ENCODE results near the gene SELENOO. TPM values are rescaled to one million over a fixed set of nuclear protein-coding genes. Genes with fewer than 3 reads are reported as not detected.

Gene SELENOO
- total RNA-seq, 1 experiment from 2014 or later: 13.4 TPM

Other genes starting within 250 kb of the SELENOO start
- gene PIM3, start 240.2 kb upstream of the SELENOO start, total RNA-seq (2014; rRNA removed; shearing (Covaris generic)): 18.6 and 30.3 TPM in 2 replicates
- not detected in 2 replicates for gene IL17REL, start 188.2 kb upstream of the SELENOO start, total RNA-seq (2014; rRNA removed; shearing (Covaris generic))
- not detected in 2 replicates for gene TTLL8, start 142.7 kb upstream of the SELENOO start, total RNA-seq (2014; rRNA removed; shearing (Covaris generic))
- 1.4 and 3.3 TPM in 2 replicates for gene MLC1, start 115.6 kb upstream of the SELENOO start, total RNA-seq (2014; rRNA removed; shearing (Covaris generic))
- 1.8 and 2.9 TPM in 2 replicates for gene MOV10L1, start 111.0 kb upstream of the SELENOO start, total RNA-seq (2014; rRNA removed; shearing (Covaris generic))
- gene PANX2, start 30.3 kb upstream of the SELENOO start, total RNA-seq (2014; rRNA removed; shearing (Covaris generic)): 4.2 and 4.4 TPM in 2 replicates
- 13.7 and 17.2 TPM in 2 replicates for gene TRABD, start 15.1 kb upstream of the SELENOO start, total RNA-seq (2014; rRNA removed; shearing (Covaris generic))
- gene TUBGCP6, start 44.0 kb downstream of the SELENOO start, total RNA-seq (2014; rRNA removed; shearing (Covaris generic)): 4.9 and 5.0 TPM in 2 replicates
- 5.1 and 5.9 TPM in 2 replicates for gene HDAC10, start 50.3 kb downstream of the SELENOO start, total RNA-seq (2014; rRNA removed; shearing (Covaris generic))
- gene MAPK12, start 60.7 kb downstream of the SELENOO start, total RNA-seq (2014; rRNA removed; shearing (Covaris generic)): 33.3 and 37.8 TPM in 2 replicates
- 4.0 and 5.5 TPM in 2 replicates for gene MAPK11, start 69.4 kb downstream of the SELENOO start, total RNA-seq (2014; rRNA removed; shearing (Covaris generic))
- gene PLXNB2, start 106.6 kb downstream of the SELENOO start, total RNA-seq (2014; rRNA removed; shearing (Covaris generic)): 42.4 and 53.2 TPM in 2 replicates
- 0.35 and 1.3 TPM in 2 replicates for gene DENND6B, start 126.0 kb downstream of the SELENOO start, total RNA-seq (2014; rRNA removed; shearing (Covaris generic))
- gene PPP6R2, start 142.3 kb downstream of the SELENOO start, total RNA-seq (2014; rRNA removed; shearing (Covaris generic)): 22.9 and 32.1 TPM in 2 replicates